CD4-positive, alpha-beta memory T cell (primary cell): Measurements from ENCODE around the gene HOMER2. TPM values are rescaled to one million over a fixed set of nuclear protein-coding genes. Genes with fewer than 3 reads are reported as not detected.

Source experiments
- CTCF ChIA-PET: fragments of 350-600 bp; sonication (Branson Sonifier 250); formaldehyde crosslinking; loops from one replicate; lab custom pipeline; 2021; ENCODE audit warnings: inconsistent platforms; ENCODE audit not compliant: partially characterized antibody; lab: Charles Lee
- POLR2A ChIA-PET: fragments of 350-600 bp; sonication (Branson Sonifier 250); formaldehyde crosslinking; loops from one replicate; lab custom pipeline; 2021; ENCODE audit not compliant: partially characterized antibody; lab: Charles Lee
- DNase-seq, 5 donors: peaks; one replicate each; pipeline versions ENCODE4 v3.0.0 to v3.0.0-alpha.2; 2020 to 2022; ENCODE audit warnings: mixed read lengths in 1 of 5
- H3K27ac ChIP-seq: one replicate; pipeline ENCODE4 v1.7.0; 2013; ENCODE audit warnings: low read depth, low read length
- H3K27me3 ChIP-seq: 2 replicates; pipeline ENCODE4 v1.7.0; 2013; ENCODE audit warnings: mild to moderate bottlenecking, low read length, moderate library complexity; ENCODE audit not compliant: insufficient read depth
- H3K36me3 ChIP-seq: 2 replicates; pipeline ENCODE4 v1.7.0; 2013; ENCODE audit warnings: mild to moderate bottlenecking, low read length, moderate library complexity; ENCODE audit not compliant: insufficient read depth
- H3K4me1 ChIP-seq: 2 replicates; pipeline ENCODE4 v1.7.0; 2013; ENCODE audit warnings: mild to moderate bottlenecking, low read length, moderate library complexity; ENCODE audit not compliant: insufficient read depth
- H3K4me3 ChIP-seq, 2 donors: one replicate each; pipeline ENCODE4 v1.7.0; 2013; ENCODE audit warnings: low read length in 2 of 2, mild to moderate bottlenecking in 1 of 2
- H3K9me3 ChIP-seq, 2 donors: one replicate each; pipeline ENCODE4 v1.7.0; 2013; ENCODE audit warnings: low read length in 2 of 2, control low read depth in 1 of 2; ENCODE audit not compliant: control insufficient read depth in 1 of 2
- H3K27ac Mint-ChIP-seq, 7 donors: one replicate each; pipeline ENCODE4 v1.8.0; 2020 to 2021; ENCODE audit warnings: mixed read lengths in 7 of 7, mild to moderate bottlenecking in 6 of 7, inconsistent platforms in 3 of 7, moderate library complexity in 3 of 7
- H3K27me3 Mint-ChIP-seq, 2 donors: one replicate each; pipeline ENCODE4 v1.8.0; 2020 to 2021; ENCODE audit warnings: mixed read lengths in 2 of 2
- H3K36me3 Mint-ChIP-seq, 2 donors: one replicate each; pipeline ENCODE4 v1.8.0; 2020 to 2021; ENCODE audit warnings: mixed read lengths in 2 of 2, inconsistent platforms in 1 of 2, mild to moderate bottlenecking in 1 of 2
- H3K4me1 Mint-ChIP-seq, 4 donors: one replicate each; pipeline ENCODE4 v1.8.0; 2020 to 2021; ENCODE audit warnings: mixed read lengths in 4 of 4, mild to moderate bottlenecking in 1 of 4
- H3K4me3 Mint-ChIP-seq, 8 donors: one replicate each; pipeline ENCODE4 v1.8.0; 2020 to 2021; ENCODE audit warnings: mixed read lengths in 8 of 8, mild to moderate bottlenecking in 7 of 8, moderate library complexity in 6 of 8, inconsistent platforms in 3 of 8
- H3K9me3 Mint-ChIP-seq, 8 donors: one replicate each; pipeline ENCODE4 v1.8.0; 2020 to 2021; ENCODE audit warnings: mixed read lengths in 8 of 8, mild to moderate bottlenecking in 5 of 8, inconsistent platforms in 3 of 8, moderate library complexity in 1 of 8
- intact Hi-C: fragments of 100-400 bp; cut with micrococcal nuclease; formaldehyde crosslinking; loops from one replicate; pipeline ENCODE4 v1.15.1; 2023
- polyA plus RNA-seq, 2 donors: library from polyadenylated mRNA; unstranded; fragments of 300-500 nt; fragmentation: Illumina TruSeq; gene quantifications; one replicate each; pipeline ENCODE4 v1.2.3, GENCODE V29; 2021
- total RNA-seq, 2 experiments: library from RNA; stranded (reverse); gene quantifications; one replicate each; pipeline ENCODE4 v1.2.3, GENCODE V29; 2021

Gene HOMER2
- total and polyA plus RNA-seq, 4 experiments from 2014 or later: 1.5 to 6.5 (median 6.1) TPM; not detected in 1

DNA sequence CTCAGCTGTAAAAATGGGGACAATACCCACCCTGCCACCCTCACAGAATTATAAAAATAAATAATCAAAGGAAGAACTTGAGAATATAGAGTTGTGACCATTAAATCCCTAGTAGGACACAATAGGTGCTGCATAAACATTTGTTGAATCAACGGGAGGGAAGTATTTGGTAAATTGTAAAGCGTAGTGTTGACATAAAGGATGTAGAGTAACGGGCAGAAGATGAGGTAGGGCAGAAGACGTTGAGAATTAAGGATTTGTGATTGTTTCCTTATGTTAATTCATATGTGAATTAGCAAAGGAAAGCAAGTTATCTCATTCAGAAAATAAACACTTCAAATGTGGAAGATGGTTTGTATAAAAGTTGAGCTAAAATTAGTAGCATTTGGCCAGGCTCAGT lies 40.6 kb upstream of the HOMER2 start:
- H3K4me1 ChIP-seq: no peaks in the 10 kb centered on the region
- intact Hi-C loops: no loop called here
- no peak overlapping the region for H3K27ac ChIP-seq
- H3K9me3 ChIP-seq: no peaks in the 10 kb centered on the region
- no peak overlapping the region for H3K4me3 ChIP-seq
- H3K4me1 Mint-ChIP-seq: peaks cover 0 to 3% (median 0%) of the 10 kb centered on the region in 4 donors
- H3K36me3 ChIP-seq: peaks cover 7% of the 10 kb centered on the region
- POLR2A ChIA-PET: no interaction called here
- CTCF ChIA-PET: interaction anchor here (1.3 to 2.9 kb wide), 4 partner anchors 9 to 462 kb away, joined by 3 to 10 read pairs (median 4); partner anchors contain the start of gene C15orf40
- H3K9me3 Mint-ChIP-seq: no peaks in the 10 kb centered on the region
- H3K27ac Mint-ChIP-seq: no peak overlapping the region
- H3K27me3 ChIP-seq: no peaks in the 10 kb centered on the region
- H3K36me3 Mint-ChIP-seq: peaks cover 15 to 19% of the 10 kb centered on the region in 2 donors
- DNase-seq: no peak
- H3K4me3 Mint-ChIP-seq: no peak overlapping the region
- no peaks in the 10 kb centered on the region for H3K27me3 Mint-ChIP-seq

- H3K9me3 ChIP-seq: no peaks in the 10 kb centered on the region
- H3K4me1 ChIP-seq: no peaks in the 10 kb centered on the region
- POLR2A ChIA-PET: no interaction called here
- CTCF ChIA-PET: interaction anchor here (1.3 to 2.9 kb wide), 4 partner anchors 9 to 462 kb away, joined by 3 to 10 read pairs (median 4); partner anchors contain the start of gene C15orf40
- no peak overlapping the region for H3K27ac Mint-ChIP-seq
- H3K4me3 ChIP-seq: no peak overlapping the region
- no peak overlapping the region for H3K4me3 Mint-ChIP-seq
- H3K36me3 ChIP-seq: peaks cover 7% of the 10 kb centered on the region
- DNase-seq: no peak
- intact Hi-C loops: no loop called here
- no peaks in the 10 kb centered on the region for H3K27me3 Mint-ChIP-seq
- peaks cover 0 to 6% (median under 1%) of the 10 kb centered on the region in 4 donors for H3K4me1 Mint-ChIP-seq
- H3K27ac ChIP-seq: no peak overlapping the region
- H3K9me3 Mint-ChIP-seq: no peaks in the 10 kb centered on the region
- no peaks in the 10 kb centered on the region for H3K27me3 ChIP-seq
- peaks cover 16 to 21% of the 10 kb centered on the region in 2 donors for H3K36me3 Mint-ChIP-seq
Observed at GRCh38 chr15:82992436-82992998, 40.0 kb upstream of the HOMER2 start.

GRCh38 chr15:82986442-82986780 lies 33.9 kb upstream of the HOMER2 start:
- ChIA-PET POLR2A (interaction anchor here (0.6 to 5.2 kb wide), 12 partner anchors 9 to 446 kb away, joined by 3 to 42 read pairs (median 6); partner anchors contain the start of genes BTBD1, C15orf40, RPS17 and WHAMM), CTCF (interaction anchor here (0.7 to 2.9 kb wide), 6 partner anchors 9 to 456 kb away, joined by 3 to 24 read pairs (median 10); partner anchors contain the start of genes BTBD1, C15orf40 and RPS17)
- Mint-ChIP-seq H3K36me3 (peaks cover 16 to 31% of the 10 kb centered on the region in 2 donors), H3K27ac (peak overlapping the region; percentile 91 to 99 (median 96)), H3K4me3 (peak overlapping the region; percentile 96 to 99 (median 99)), H3K27me3 (no peaks in the 10 kb centered on the region), H3K9me3 (no peaks in the 10 kb centered on the region), H3K4me1 (peaks cover 15 to 32% (median 25%) of the 10 kb centered on the region in 4 donors)
- Histone ChIP-seq H3K4me1 (peaks cover 18% of the 10 kb centered on the region), H3K36me3 (peaks cover 7% of the 10 kb centered on the region), H3K27ac (peak overlapping the region; percentile 71), H3K4me3 (peak overlapping the region; percentile 87 to 91), H3K27me3 (no peaks in the 10 kb centered on the region), H3K9me3 (no peaks in the 10 kb centered on the region)
- intact Hi-C loops: loop anchor here (1.0 to 10.0 kb wide), 6 partner anchors 14 to 446 kb away; partner anchors contain the start of genes C15orf40, RPS17 and WHAMM
- peak in 1 of 5 donors; percentile 60 for DNase-seq

DNA sequence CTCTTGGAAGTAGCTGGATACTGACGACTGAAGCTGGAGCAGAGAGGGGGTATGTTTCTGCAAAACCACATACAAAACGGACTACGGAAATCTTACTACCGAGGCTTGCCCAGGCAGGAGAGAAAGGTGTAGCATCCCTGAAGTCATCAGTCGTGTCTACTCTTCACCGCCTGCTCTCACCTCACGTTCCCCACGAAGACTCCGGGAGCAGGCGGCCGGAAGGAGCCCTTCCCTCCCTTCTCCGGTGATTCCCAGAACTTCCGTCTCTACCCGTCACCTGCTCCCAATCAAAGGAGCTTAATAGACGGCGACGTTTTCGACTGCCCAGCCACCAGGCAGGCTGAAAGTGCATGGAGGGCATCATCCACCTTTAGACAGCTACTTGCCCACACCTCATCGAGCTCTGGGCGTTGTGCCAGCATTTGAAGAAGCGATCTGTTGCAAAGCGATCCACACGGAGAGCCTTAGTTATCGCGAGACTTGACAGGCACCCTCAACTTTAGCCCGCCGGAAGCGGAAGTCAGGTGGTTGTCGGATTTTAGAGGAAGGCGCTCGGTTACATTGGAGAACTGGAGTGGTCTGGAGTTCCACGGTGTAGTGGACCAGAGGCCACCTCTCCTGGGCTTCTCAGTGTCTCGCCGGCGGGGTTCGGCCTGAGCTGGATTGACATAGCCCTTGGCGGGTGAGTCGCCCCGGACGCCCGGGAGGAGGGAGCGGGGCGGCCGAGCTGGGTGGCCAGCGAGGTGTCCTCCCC lies 33.3 kb upstream of the HOMER2 start, which contains the start of gene RAMAC:
Gene RAMAC (plus strand): TSS at position 523 of the 754 bp plus-strand sequence. CDS start 2,809 bp downstream, outside the sequence.
- H3K27ac Mint-ChIP-seq: peak within 1 kb of the TSS; percentile 91 to 99 (median 96)
- Histone ChIP-seq H3K4me1 (peaks cover 18% of the 10 kb centered on the region), H3K4me3 (peak within 1 kb of the TSS; percentile 87 to 91), H3K9me3 (no peaks in the 10 kb centered on the region), H3K27me3 (no peaks in the 10 kb centered on the region), H3K27ac (peak within 1 kb of the TSS; percentile 71), H3K36me3 (peaks cover 7% of the 10 kb centered on the region)
- DNase-seq: peak; percentile 90 to 98 (median 93)
- ChIA-PET POLR2A (interaction anchor here (0.5 to 5.2 kb wide), 18 partner anchors 9 to 1585 kb away, joined by 3 to 42 read pairs (median 4); partner anchors contain the start of genes BTBD1, C15orf40, RPS17 and WHAMM), CTCF (interaction anchor here (0.7 to 2.9 kb wide), 6 partner anchors 10 to 455 kb away, joined by 3 to 24 read pairs (median 10); partner anchors contain the start of genes BTBD1, C15orf40 and RPS17)
- H3K9me3 Mint-ChIP-seq: no peaks in the 10 kb centered on the region
- intact Hi-C loops: loop anchor here (1.0 to 10.0 kb wide), 6 partner anchors 15 to 446 kb away; partner anchors contain the start of genes C15orf40, RPS17 and WHAMM
- peaks cover 15 to 32% (median 25%) of the 10 kb centered on the region in 4 donors for H3K4me1 Mint-ChIP-seq
- no peaks in the 10 kb centered on the region for H3K27me3 Mint-ChIP-seq
- H3K4me3 Mint-ChIP-seq: peak within 1 kb of the TSS; percentile 96 to 99 (median 99)
- peaks cover 14 to 31% of the 10 kb centered on the region in 2 donors for H3K36me3 Mint-ChIP-seq

GRCh38 chr15:82980981-82981380 lies 28.5 kb upstream of the HOMER2 start:
- H3K36me3 Mint-ChIP-seq: peaks cover 0 to 3% of the 10 kb centered on the region in 2 donors
- peaks cover 8% of the 10 kb centered on the region for H3K4me1 ChIP-seq
- H3K27ac Mint-ChIP-seq: no peak overlapping the region
- peaks cover 11 to 14% (median 12%) of the 10 kb centered on the region in 4 donors for H3K4me1 Mint-ChIP-seq
- H3K27ac ChIP-seq: no peak overlapping the region
- ChIA-PET CTCF (no interaction called here), POLR2A (no interaction called here)
- no peaks in the 10 kb centered on the region for H3K9me3 Mint-ChIP-seq
- H3K9me3 ChIP-seq: no peaks in the 10 kb centered on the region
- H3K36me3 ChIP-seq: no peaks in the 10 kb centered on the region
- intact Hi-C loops: loop anchor here (10.0 kb wide), 1 partner anchor 296 kb away; no protein-coding TSS in a partner anchor
- no peaks in the 10 kb centered on the region for H3K27me3 Mint-ChIP-seq
- DNase-seq: no peak
- H3K4me3 ChIP-seq: no peak overlapping the region
- H3K27me3 ChIP-seq: no peaks in the 10 kb centered on the region
- H3K4me3 Mint-ChIP-seq: no peak overlapping the region

DNA sequence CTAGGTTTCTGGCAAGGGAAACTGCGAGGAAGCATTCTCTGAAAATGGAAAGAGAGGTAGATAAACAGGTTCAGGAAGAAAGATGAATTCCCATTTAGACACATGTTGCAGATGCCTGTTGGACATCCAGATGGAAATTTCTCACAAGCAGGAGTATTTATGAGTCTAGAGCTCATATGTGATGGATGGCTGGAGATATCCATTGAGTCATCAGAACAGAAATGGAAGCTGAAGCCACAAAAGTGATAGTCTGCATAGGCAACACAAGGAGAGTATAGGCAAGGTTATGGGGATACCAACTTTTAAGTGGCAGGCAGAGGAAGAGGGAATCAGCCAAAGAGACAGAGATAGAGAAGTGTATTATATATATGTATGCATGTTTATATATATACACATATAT lies 27.2 kb upstream of the HOMER2 start:
- POLR2A ChIA-PET: no interaction called here
- intact Hi-C loops: loop anchor here (10.0 kb wide), 1 partner anchor 295 kb away; no protein-coding TSS in a partner anchor

More for the DNA sequence above, 27.2 kb upstream of the HOMER2 start:
- Histone ChIP-seq H3K4me1 (no peaks in the 10 kb centered on the region), H3K36me3 (no peaks in the 10 kb centered on the region), H3K27me3 (no peaks in the 10 kb centered on the region), H3K27ac (no peak overlapping the region), H3K9me3 (no peaks in the 10 kb centered on the region), H3K4me3 (no peak overlapping the region)
- peaks cover 1 to 2% (median 2%) of the 10 kb centered on the region in 4 donors for H3K4me1 Mint-ChIP-seq
- no peak for DNase-seq
- no peak overlapping the region for H3K4me3 Mint-ChIP-seq
- no peaks in the 10 kb centered on the region for H3K9me3 Mint-ChIP-seq
- no peaks in the 10 kb centered on the region for H3K27me3 Mint-ChIP-seq
- H3K27ac Mint-ChIP-seq: no peak overlapping the region
- CTCF ChIA-PET: no interaction called here
- no peaks in the 10 kb centered on the region for H3K36me3 Mint-ChIP-seq
